NCI-H446 (cell line): ENCODE results near the gene TSPY1.
"Not testable (repeated sequence)": the region's sequence is repeated elsewhere in the genome, so short reads cannot be mapped to it uniquely, and the experiment has no call there.

ENCODE experiments used
- DNase-seq, 2 experiments: peaks; one replicate each; lab custom pipeline; 2025; lab: John Stamatoyannopoulos, UW

Gene TSPY1

GRCh38 chrY:9466655-9467054 is at the start of gene TSPY1:
TSS of gene TSPY1 (plus strand) at chrY:9466955. CDS start at chrY:9467001, 46 bp downstream.
- not testable (repeated sequence) for DNase-seq

- not testable (repeated sequence) for DNase-seq
Measured at GRCh38 chrY:9486967-9487366, 20.2 kb downstream of the TSPY1 start, which contains the start of gene TSPY9. TSS of gene TSPY9 (plus strand) at chrY:9487267. CDS start at chrY:9487313, 46 bp downstream.

- not testable (repeated sequence) for DNase-seq
Measured at GRCh38 chrY:9504396-9504795, 37.6 kb downstream of the TSPY1 start.

GRCh38 chrY:9516287-9516686 is 49.5 kb downstream of the TSPY1 start:
- not testable (repeated sequence) for DNase-seq
